ENCODE data around the gene LRMDA.

LRMDA gene

GRCh38 chr10:75474106-75474505 lies 42.7 kb downstream of the LRMDA start:
- H3K9me3 ChIP-seq (ENCODE audit: control insufficient read depth, low read depth, low read length), result no peaks in the 10 kb centered on the region
- no peak overlapping the region for H3K9ac ChIP-seq (ENCODE audit: low read length)
- H3K4me1 ChIP-seq (ENCODE audit: control insufficient read depth, low read depth, low read length), result peaks cover 16% of the 10 kb centered on the region
- H3K4me3 ChIP-seq (ENCODE audit: low read length), result no peak overlapping the region
- H3K36me3 ChIP-seq (ENCODE audit: control insufficient read depth, low read depth, low read length), result no peaks in the 10 kb centered on the region
- H3K27me3 ChIP-seq (ENCODE audit: control insufficient read depth, insufficient read depth, low read length), result no peaks in the 10 kb centered on the region
- H3K27ac ChIP-seq (ENCODE audit: low read length), result no peak overlapping the region

GRCh38 chr10:75475460-75476182 lies 44.2 kb downstream of the LRMDA start:
- Histone ChIP-seq H3K9ac (ENCODE audit: low read length) (no peak overlapping the region), H3K36me3 (ENCODE audit: control insufficient read depth, low read depth, low read length) (no peaks in the 10 kb centered on the region), H3K27me3 (ENCODE audit: control insufficient read depth, insufficient read depth, low read length) (no peaks in the 10 kb centered on the region), H3K4me3 (ENCODE audit: low read length) (no peak overlapping the region), H3K9me3 (ENCODE audit: control insufficient read depth, low read depth, low read length) (no peaks in the 10 kb centered on the region), H3K27ac (ENCODE audit: low read length) (no peak overlapping the region), H3K4me1 (ENCODE audit: control insufficient read depth, low read depth, low read length) (peaks cover 16% of the 10 kb centered on the region)

DNA sequence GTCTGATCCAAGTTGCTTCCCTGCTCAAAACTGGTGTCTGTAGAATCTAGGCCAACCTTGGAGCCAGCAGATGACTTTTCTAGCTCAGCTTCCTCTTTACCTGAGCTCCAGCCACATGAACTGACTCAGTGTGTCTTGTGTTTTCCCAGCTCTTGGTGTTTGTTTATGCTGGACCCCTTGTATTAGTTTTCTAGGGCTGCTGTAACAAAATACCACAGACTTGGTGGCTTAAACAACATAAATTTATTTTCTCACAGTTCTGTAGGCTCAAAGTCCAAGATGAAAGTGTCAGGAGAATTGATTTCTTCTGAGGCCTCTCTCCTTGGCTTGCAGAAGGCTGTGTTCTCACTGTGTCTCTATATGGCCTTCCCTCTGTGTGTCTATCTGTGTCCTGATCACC lies 45.1 kb downstream of the LRMDA start:
- no peaks in the 10 kb centered on the region for H3K36me3 ChIP-seq (ENCODE audit: control insufficient read depth, low read depth, low read length)
- no peak overlapping the region for H3K4me3 ChIP-seq (ENCODE audit: low read length)
- peaks cover 16% of the 10 kb centered on the region for H3K4me1 ChIP-seq (ENCODE audit: control insufficient read depth, low read depth, low read length)
- H3K27me3 ChIP-seq (ENCODE audit: control insufficient read depth, insufficient read depth, low read length), result no peaks in the 10 kb centered on the region
- H3K9me3 ChIP-seq (ENCODE audit: control insufficient read depth, low read depth, low read length), result no peaks in the 10 kb centered on the region
- H3K9ac ChIP-seq (ENCODE audit: low read length), result no peak overlapping the region
- H3K27ac ChIP-seq (ENCODE audit: low read length), result no peak overlapping the region

- H3K27me3 ChIP-seq (ENCODE audit: control insufficient read depth, insufficient read depth, low read length), result no peaks in the 10 kb centered on the region
- no peak overlapping the region for H3K27ac ChIP-seq (ENCODE audit: low read length)
- H3K9me3 ChIP-seq (ENCODE audit: control insufficient read depth, low read depth, low read length), result no peaks in the 10 kb centered on the region
- H3K36me3 ChIP-seq (ENCODE audit: control insufficient read depth, low read depth, low read length), result no peaks in the 10 kb centered on the region
- peaks cover 16% of the 10 kb centered on the region for H3K4me1 ChIP-seq (ENCODE audit: control insufficient read depth, low read depth, low read length)
- no peak overlapping the region for H3K4me3 ChIP-seq (ENCODE audit: low read length)
- no peak overlapping the region for H3K9ac ChIP-seq (ENCODE audit: low read length)
Measured at GRCh38 chr10:75476985-75477384, 45.6 kb downstream of the LRMDA start.

GRCh38 chr10:75477680-75478079 lies 46.3 kb downstream of the LRMDA start:
- no peak overlapping the region for H3K27ac ChIP-seq (ENCODE audit: low read length)
- no peaks in the 10 kb centered on the region for H3K27me3 ChIP-seq (ENCODE audit: control insufficient read depth, insufficient read depth, low read length)
- no peaks in the 10 kb centered on the region for H3K36me3 ChIP-seq (ENCODE audit: control insufficient read depth, low read depth, low read length)
- no peak overlapping the region for H3K9ac ChIP-seq (ENCODE audit: low read length)
- H3K4me3 ChIP-seq (ENCODE audit: low read length), result no peak overlapping the region
- no peaks in the 10 kb centered on the region for H3K9me3 ChIP-seq (ENCODE audit: control insufficient read depth, low read depth, low read length)
- H3K4me1 ChIP-seq (ENCODE audit: control insufficient read depth, low read depth, low read length), result peaks cover 16% of the 10 kb centered on the region

GRCh38 chr10:75480374-75480773 lies 49.0 kb downstream of the LRMDA start:
- H3K4me1 ChIP-seq (ENCODE audit: control insufficient read depth, low read depth, low read length), result peaks cover 6% of the 10 kb centered on the region

GRCh38 chr10:75483188-75483587 lies 51.8 kb downstream of the LRMDA start:
- Histone ChIP-seq H3K9me3 (ENCODE audit: control insufficient read depth, low read depth, low read length) (peaks cover 2% of the 10 kb centered on the region), H3K9ac (ENCODE audit: low read length) (no peak overlapping the region), H3K27me3 (ENCODE audit: control insufficient read depth, insufficient read depth, low read length) (no peaks in the 10 kb centered on the region), H3K27ac (ENCODE audit: low read length) (no peak overlapping the region), H3K4me3 (ENCODE audit: low read length) (no peak overlapping the region), H3K4me1 (ENCODE audit: control insufficient read depth, low read depth, low read length) (no peaks in the 10 kb centered on the region), H3K36me3 (ENCODE audit: control insufficient read depth, low read depth, low read length) (no peaks in the 10 kb centered on the region)

More at GRCh38 chr10:75480374-75480773, 49.0 kb downstream of the LRMDA start:
- H3K27ac ChIP-seq (ENCODE audit: low read length), result no peak overlapping the region
- H3K9ac ChIP-seq (ENCODE audit: low read length), result no peak overlapping the region
- peaks cover 2% of the 10 kb centered on the region for H3K9me3 ChIP-seq (ENCODE audit: control insufficient read depth, low read depth, low read length)
- H3K36me3 ChIP-seq (ENCODE audit: control insufficient read depth, low read depth, low read length), result no peaks in the 10 kb centered on the region
- H3K4me3 ChIP-seq (ENCODE audit: low read length), result no peak overlapping the region
- no peaks in the 10 kb centered on the region for H3K27me3 ChIP-seq (ENCODE audit: control insufficient read depth, insufficient read depth, low read length)

GRCh38 chr10:75484717-75485116 lies 53.3 kb downstream of the LRMDA start:
- Histone ChIP-seq H3K27me3 (ENCODE audit: control insufficient read depth, insufficient read depth, low read length) (no peaks in the 10 kb centered on the region), H3K36me3 (ENCODE audit: control insufficient read depth, low read depth, low read length) (no peaks in the 10 kb centered on the region), H3K4me1 (ENCODE audit: control insufficient read depth, low read depth, low read length) (no peaks in the 10 kb centered on the region), H3K9ac (ENCODE audit: low read length) (no peak overlapping the region), H3K9me3 (ENCODE audit: control insufficient read depth, low read depth, low read length) (peaks cover 2% of the 10 kb centered on the region), H3K27ac (ENCODE audit: low read length) (no peak overlapping the region), H3K4me3 (ENCODE audit: low read length) (no peak overlapping the region)

DNA sequence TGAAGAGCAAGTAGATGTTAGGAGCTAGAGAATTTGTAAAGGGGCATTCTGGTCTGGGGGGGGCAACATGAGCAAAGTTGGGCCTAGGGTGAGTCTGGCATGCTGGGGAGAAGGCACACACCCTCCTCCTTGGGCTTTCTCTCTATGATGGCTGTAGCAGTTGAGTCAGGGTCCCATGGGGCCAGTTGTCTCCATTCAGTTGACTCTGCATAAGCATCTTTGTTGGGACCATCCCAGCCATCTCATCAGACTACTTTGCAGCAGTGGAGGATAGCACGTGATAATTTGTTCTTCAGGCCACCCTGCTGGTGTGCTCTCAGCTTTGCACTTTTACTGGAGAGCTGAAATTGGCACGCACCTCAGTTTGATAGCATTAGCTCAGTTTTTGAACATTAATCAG lies 55.2 kb downstream of the LRMDA start:
- Histone ChIP-seq H3K27ac (ENCODE audit: low read length) (no peak overlapping the region), H3K9me3 (ENCODE audit: control insufficient read depth, low read depth, low read length) (peaks cover 2% of the 10 kb centered on the region), H3K27me3 (ENCODE audit: control insufficient read depth, insufficient read depth, low read length) (no peaks in the 10 kb centered on the region), H3K36me3 (ENCODE audit: control insufficient read depth, low read depth, low read length) (no peaks in the 10 kb centered on the region), H3K4me3 (ENCODE audit: low read length) (no peak overlapping the region), H3K4me1 (ENCODE audit: control insufficient read depth, low read depth, low read length) (no peaks in the 10 kb centered on the region), H3K9ac (ENCODE audit: low read length) (no peak overlapping the region)

DNA sequence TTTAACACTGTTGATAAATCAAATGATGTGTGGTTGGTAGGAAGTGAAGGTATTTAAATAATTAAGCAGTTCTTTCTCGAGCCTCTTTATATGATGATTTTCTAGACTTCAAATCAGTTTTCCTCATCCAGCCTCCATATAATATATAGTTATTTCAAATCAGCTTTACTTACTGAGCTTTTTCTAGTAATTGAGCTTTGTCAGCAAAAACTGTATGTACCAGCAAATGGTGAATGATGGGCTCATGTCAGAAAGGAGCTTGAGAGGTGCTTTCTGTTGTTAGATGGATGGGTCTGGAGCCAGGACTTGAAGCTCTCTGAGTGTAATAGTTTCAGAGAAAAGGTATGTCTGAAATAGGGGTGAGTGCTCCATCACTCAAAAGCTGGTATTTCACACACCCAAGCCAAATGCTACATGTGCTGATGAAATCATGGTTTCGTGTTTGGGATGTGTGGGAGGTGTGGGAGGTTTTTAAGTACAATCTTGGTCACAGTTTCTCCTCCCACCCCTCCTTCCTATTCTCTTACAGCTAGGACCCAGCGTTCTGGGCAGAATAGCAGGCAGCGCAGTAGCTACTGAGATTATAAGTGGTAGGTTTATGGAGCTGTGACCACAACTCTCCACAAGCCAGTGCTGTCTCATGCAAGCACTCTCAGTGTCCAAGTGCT lies 55.8 kb downstream of the LRMDA start:
- H3K27me3 ChIP-seq (ENCODE audit: control insufficient read depth, insufficient read depth, low read length), result no peaks in the 10 kb centered on the region
- H3K27ac ChIP-seq (ENCODE audit: low read length), result no peak overlapping the region
- no peak overlapping the region for H3K4me3 ChIP-seq (ENCODE audit: low read length)
- H3K36me3 ChIP-seq (ENCODE audit: control insufficient read depth, low read depth, low read length), result no peaks in the 10 kb centered on the region
- H3K4me1 ChIP-seq (ENCODE audit: control insufficient read depth, low read depth, low read length), result no peaks in the 10 kb centered on the region
- no peak overlapping the region for H3K9ac ChIP-seq (ENCODE audit: low read length)
- peaks cover 2% of the 10 kb centered on the region for H3K9me3 ChIP-seq (ENCODE audit: control insufficient read depth, low read depth, low read length)

- H3K36me3 ChIP-seq (ENCODE audit: control insufficient read depth, low read depth, low read length), result no peaks in the 10 kb centered on the region
- H3K4me1 ChIP-seq (ENCODE audit: control insufficient read depth, low read depth, low read length), result no peaks in the 10 kb centered on the region
- H3K9ac ChIP-seq (ENCODE audit: low read length), result no peak overlapping the region
- no peaks in the 10 kb centered on the region for H3K27me3 ChIP-seq (ENCODE audit: control insufficient read depth, insufficient read depth, low read length)
- no peak overlapping the region for H3K27ac ChIP-seq (ENCODE audit: low read length)
- peaks cover 2% of the 10 kb centered on the region for H3K9me3 ChIP-seq (ENCODE audit: control insufficient read depth, low read depth, low read length)
- H3K4me3 ChIP-seq (ENCODE audit: low read length), result no peak overlapping the region
Measured at GRCh38 chr10:75487755-75488125, 56.3 kb downstream of the LRMDA start.
